ENCODE measurements around the gene CUX1. TPM values are rescaled to one million over a fixed set of nuclear protein-coding genes. Genes with fewer than 3 reads are reported as not detected.
"Not testable (repeated sequence)": the region's sequence is repeated elsewhere in the genome, so short reads cannot be mapped to it uniquely, and the experiment has no call there.

CUX1 gene
- total and polyA plus RNA-seq, 2 donors, result 59.7 to 63.5 TPM

- 87% methylated on average over 6 of the region's 6 CpGs for WGBS
- Histone ChIP-seq H3K36me3 (ENCODE audit: insufficient read depth) (no peaks in the 10 kb centered on the region), H3K4me3 (ENCODE audit: low read depth, low read length) (no peak overlapping the region), H3K27ac (ENCODE audit: low read depth) (no peak overlapping the region), H3K4me1 (ENCODE audit: insufficient read depth) (no peaks in the 10 kb centered on the region)
- no peak for DNase-seq (ENCODE audit: extremely low spot score)
Observed at GRCh38 chr7:102044641-102044983, 227.2 kb downstream of the CUX1 start.

GRCh38 chr7:102044984-102045673 is 227.7 kb downstream of the CUX1 start:
- H3K27ac ChIP-seq (ENCODE audit: low read depth), result no peak overlapping the region

GRCh38 chr7:102045681-102046372 is 228.4 kb downstream of the CUX1 start:
- Histone ChIP-seq H3K4me1 (ENCODE audit: insufficient read depth) (no peaks in the 10 kb centered on the region), H3K4me3 (ENCODE audit: low read depth, low read length) (no peak overlapping the region), H3K27ac (ENCODE audit: low read depth) (no peak overlapping the region), H3K36me3 (ENCODE audit: insufficient read depth) (no peaks in the 10 kb centered on the region)
- 67% methylated on average over 11 of the region's 11 CpGs for WGBS
- no peak for DNase-seq (ENCODE audit: extremely low spot score)

More at GRCh38 chr7:102044984-102045673, 227.7 kb downstream of the CUX1 start:
- Histone ChIP-seq H3K4me1 (ENCODE audit: insufficient read depth) (no peaks in the 10 kb centered on the region), H3K4me3 (ENCODE audit: low read depth, low read length) (no peak overlapping the region), H3K36me3 (ENCODE audit: insufficient read depth) (no peaks in the 10 kb centered on the region)
- peak; percentile 53 for DNase-seq (ENCODE audit: extremely low spot score)
- 13% methylated on average over 29 of the region's 29 CpGs for WGBS

- H3K27ac ChIP-seq (ENCODE audit: low read depth), result no peak overlapping the region
- H3K4me1 ChIP-seq (ENCODE audit: insufficient read depth), result no peaks in the 10 kb centered on the region
- WGBS, result 88% methylated on average over 11 of the region's 11 CpGs
- no peak overlapping the region for H3K4me3 ChIP-seq (ENCODE audit: low read depth, low read length)
- DNase-seq (ENCODE audit: extremely low spot score), result no peak
- no peaks in the 10 kb centered on the region for H3K36me3 ChIP-seq (ENCODE audit: insufficient read depth)
Observed at GRCh38 chr7:102046373-102047117, 229.1 kb downstream of the CUX1 start.

DNA sequence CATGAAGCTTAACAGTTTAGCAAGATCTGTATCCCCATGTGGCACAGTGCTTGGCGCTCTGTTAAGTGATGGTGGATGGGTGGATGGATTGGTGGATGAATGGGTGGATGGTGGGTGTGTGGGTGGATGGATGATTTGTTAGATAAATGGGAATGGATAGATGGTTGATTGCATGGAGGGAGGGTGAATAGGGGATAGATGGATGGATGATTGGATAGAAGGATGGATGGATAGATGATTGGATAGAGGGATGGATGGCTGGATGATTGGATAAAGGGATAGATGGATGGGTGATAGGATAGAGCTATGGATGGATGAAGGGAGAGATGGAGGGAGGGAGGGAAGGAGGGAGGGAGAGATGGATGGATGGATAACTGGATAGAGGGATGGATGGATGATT is 229.7 kb downstream of the CUX1 start:
- no peaks in the 10 kb centered on the region for H3K4me1 ChIP-seq (ENCODE audit: insufficient read depth)
- H3K36me3 ChIP-seq (ENCODE audit: insufficient read depth), result no peaks in the 10 kb centered on the region
- WGBS, result 100% methylated on average over 1 of the region's 1 CpG
- H3K27ac ChIP-seq (ENCODE audit: low read depth), result no peak overlapping the region
- H3K4me3 ChIP-seq (ENCODE audit: low read depth, low read length), result no peak overlapping the region
- DNase-seq (ENCODE audit: extremely low spot score), result no peak

DNA sequence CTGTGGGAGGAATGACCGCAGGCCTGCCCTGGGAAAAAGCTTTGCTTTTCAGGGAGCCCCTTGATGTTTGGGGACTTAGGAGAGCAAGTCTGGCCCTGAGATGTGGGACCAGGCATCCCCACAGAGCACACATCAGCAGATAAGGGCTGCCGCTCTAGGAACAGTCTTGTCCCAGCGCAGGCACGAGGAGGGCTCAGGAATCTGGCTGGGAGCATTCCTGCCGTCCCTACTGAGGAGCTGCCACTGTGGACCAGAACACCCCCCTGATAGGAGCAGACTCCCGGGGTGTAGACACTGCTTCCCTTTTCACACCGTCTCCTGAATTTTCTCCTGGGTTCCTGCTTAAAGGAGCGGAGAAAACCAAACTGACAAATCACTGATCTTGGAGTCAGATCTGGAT is 232.3 kb downstream of the CUX1 start:
- no peak overlapping the region for H3K27ac ChIP-seq (ENCODE audit: low read depth)
- no peaks in the 10 kb centered on the region for H3K4me1 ChIP-seq (ENCODE audit: insufficient read depth)
- no peaks in the 10 kb centered on the region for H3K36me3 ChIP-seq (ENCODE audit: insufficient read depth)
- no peak overlapping the region for H3K4me3 ChIP-seq (ENCODE audit: low read depth, low read length)
- WGBS, result 94% methylated on average over 8 of the region's 8 CpGs
- DNase-seq (ENCODE audit: extremely low spot score), result no peak

GRCh38 chr7:102050864-102051460 is 233.5 kb downstream of the CUX1 start:
- no peak overlapping the region for H3K4me3 ChIP-seq (ENCODE audit: low read depth, low read length)
- WGBS, result 86% methylated on average over 13 of the region's 13 CpGs
- no peak for DNase-seq (ENCODE audit: extremely low spot score)
- H3K27ac ChIP-seq (ENCODE audit: low read depth), result no peak overlapping the region
- no peaks in the 10 kb centered on the region for H3K36me3 ChIP-seq (ENCODE audit: insufficient read depth)
- H3K4me1 ChIP-seq (ENCODE audit: insufficient read depth), result no peaks in the 10 kb centered on the region

DNA sequence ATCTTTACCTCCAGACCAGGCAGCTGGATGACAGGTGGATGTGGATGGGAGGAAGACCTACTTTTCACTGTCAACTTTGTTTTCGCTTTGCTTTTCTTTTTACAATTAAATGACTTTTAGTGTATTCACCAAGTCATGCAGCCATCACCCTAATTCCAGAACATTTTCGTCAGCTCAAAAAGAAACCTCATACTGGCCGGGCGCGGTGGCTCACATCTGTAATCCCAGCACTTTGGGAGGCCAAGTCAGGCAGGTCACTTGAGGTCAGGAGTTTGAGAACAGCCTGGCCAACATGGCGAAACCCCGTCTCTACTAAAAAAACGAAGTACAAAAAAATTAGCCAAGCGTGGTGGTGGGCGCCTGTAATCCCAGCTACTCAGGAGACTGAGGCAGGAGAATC is 234.3 kb downstream of the CUX1 start:
- WGBS, result 90% methylated on average over 10 of the region's 10 CpGs
- H3K4me3 ChIP-seq (ENCODE audit: low read depth, low read length); DNase-seq (ENCODE audit: extremely low spot score); H3K36me3 ChIP-seq (ENCODE audit: insufficient read depth); H3K4me1 ChIP-seq (ENCODE audit: insufficient read depth); H3K27ac ChIP-seq (ENCODE audit: low read depth): not testable (repeated sequence)

DNA sequence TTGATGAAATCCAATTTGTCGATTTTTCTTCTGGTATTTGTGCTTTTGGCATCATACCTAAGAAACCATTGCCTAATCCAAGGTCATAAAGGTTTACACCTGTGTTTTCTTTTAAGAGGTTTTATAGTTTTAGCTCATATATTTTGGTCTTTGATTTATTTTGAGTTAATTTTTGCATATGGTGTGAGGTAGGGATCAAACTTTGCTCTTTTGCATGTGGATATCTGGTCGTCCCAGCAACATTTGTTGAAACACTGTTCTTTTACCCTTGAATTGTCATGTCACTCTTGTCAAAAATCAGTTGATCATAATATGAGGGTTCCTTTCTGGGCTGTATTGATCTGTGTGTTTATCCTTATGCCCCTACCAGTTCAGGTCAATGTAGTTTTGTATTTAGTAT is 236.7 kb downstream of the CUX1 start:
- WGBS, result 97% methylated on average over 2 of the region's 2 CpGs
- Histone ChIP-seq H3K4me3 (ENCODE audit: low read depth, low read length) (no peak overlapping the region), H3K27ac (ENCODE audit: low read depth) (no peak overlapping the region), H3K4me1 (ENCODE audit: insufficient read depth) (no peaks in the 10 kb centered on the region), H3K36me3 (ENCODE audit: insufficient read depth) (no peaks in the 10 kb centered on the region)
- DNase-seq (ENCODE audit: extremely low spot score), result no peak

GRCh38 chr7:102055181-102055976 is 238.0 kb downstream of the CUX1 start:
- no peaks in the 10 kb centered on the region for H3K36me3 ChIP-seq (ENCODE audit: insufficient read depth)
- no peak overlapping the region for H3K27ac ChIP-seq (ENCODE audit: low read depth)
- DNase-seq (ENCODE audit: extremely low spot score), result no peak
- no peaks in the 10 kb centered on the region for H3K4me1 ChIP-seq (ENCODE audit: insufficient read depth)
- WGBS, result 93% methylated on average over 2 of the region's 2 CpGs
- H3K4me3 ChIP-seq (ENCODE audit: low read depth, low read length), result no peak overlapping the region

- H3K4me1 ChIP-seq (ENCODE audit: insufficient read depth), result no peaks in the 10 kb centered on the region
- no peak overlapping the region for H3K4me3 ChIP-seq (ENCODE audit: low read depth, low read length)
- no peak for DNase-seq (ENCODE audit: extremely low spot score)
- no peaks in the 10 kb centered on the region for H3K36me3 ChIP-seq (ENCODE audit: insufficient read depth)
- no peak overlapping the region for H3K27ac ChIP-seq (ENCODE audit: low read depth)
- 70% methylated on average over 9 of the region's 9 CpGs for WGBS
Observed at GRCh38 chr7:102059524-102059923, 242.1 kb downstream of the CUX1 start.

DNA sequence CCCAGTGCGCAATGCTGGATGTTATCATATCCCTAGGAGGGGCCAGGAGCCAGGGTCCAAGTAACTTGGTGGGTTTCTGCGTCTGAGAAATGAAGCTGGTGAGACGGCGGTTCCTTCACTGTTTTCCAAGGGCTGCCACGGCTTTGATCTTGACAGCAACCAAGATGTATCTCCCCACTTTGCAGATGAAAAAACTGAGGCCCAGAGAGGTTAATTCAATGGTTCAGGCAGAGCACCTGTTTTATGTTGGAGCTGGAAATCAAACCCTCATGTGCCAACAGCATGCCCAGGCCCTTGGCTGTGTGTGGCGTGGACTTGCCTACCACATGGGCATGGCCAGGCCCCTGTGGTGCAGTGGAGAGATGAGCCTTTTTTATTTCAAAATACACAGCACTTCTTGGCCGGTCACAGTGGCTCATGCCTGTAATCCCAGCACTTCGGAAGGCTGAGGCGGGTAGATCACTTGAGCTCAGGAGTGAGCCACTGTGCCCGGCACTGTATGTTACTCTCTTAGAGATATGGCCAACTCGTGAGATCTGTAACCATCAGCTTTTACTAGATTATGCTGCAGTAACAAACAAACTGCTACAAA is 244.0 kb downstream of the CUX1 start:
- 85% methylated on average over 11 of the region's 11 CpGs for WGBS
- H3K27ac ChIP-seq (ENCODE audit: low read depth), result no peak overlapping the region
- H3K4me3 ChIP-seq (ENCODE audit: low read depth, low read length), result no peak overlapping the region
- DNase-seq (ENCODE audit: extremely low spot score), result no peak
- no peaks in the 10 kb centered on the region for H3K4me1 ChIP-seq (ENCODE audit: insufficient read depth)
- H3K36me3 ChIP-seq (ENCODE audit: insufficient read depth), result no peaks in the 10 kb centered on the region

- no peak overlapping the region for H3K27ac ChIP-seq (ENCODE audit: low read depth)
- 85% methylated on average over 8 of the region's 8 CpGs for WGBS
- H3K4me1 ChIP-seq (ENCODE audit: insufficient read depth), result no peaks in the 10 kb centered on the region
- no peaks in the 10 kb centered on the region for H3K36me3 ChIP-seq (ENCODE audit: insufficient read depth)
- no peak overlapping the region for H3K4me3 ChIP-seq (ENCODE audit: low read depth, low read length)
- no peak for DNase-seq (ENCODE audit: extremely low spot score)
Observed at GRCh38 chr7:102061981-102062390, 244.6 kb downstream of the CUX1 start.

All from urinary bladder (tissue), 4 donors.